ENCODE data around the gene CCDC85A. TPM values are rescaled to one million over a fixed set of nuclear protein-coding genes. Genes with fewer than 3 reads are reported as not detected.

CCDC85A gene
- polyA plus RNA-seq, 1 donor from 2014 or later: 24.7 TPM

GRCh38 chr2:56337342-56337741 lies 153.6 kb downstream of the CCDC85A start:
- no peaks in the 10 kb centered on the region for H3K79me2 ChIP-seq (replicated peaks; ENCODE audit: insufficient read depth, low read length)
- no peak overlapping the region for H2AFZ ChIP-seq (ENCODE audit: low read depth, low read length)
- no peaks in the 10 kb centered on the region for H3K36me3 ChIP-seq (ENCODE audit: insufficient read depth, low read length)
- no peaks in the 10 kb centered on the region for H4K20me1 ChIP-seq (ENCODE audit: insufficient read depth)
- no peaks in the 10 kb centered on the region for H3K27me3 ChIP-seq (ENCODE audit: insufficient read depth, low read depth, low read length)
- H3K9me2 ChIP-seq (ENCODE audit: insufficient read depth, low read length): no peaks in the 10 kb centered on the region
- H3F3A ChIP-seq (ENCODE audit: insufficient read depth, low read length, poor library complexity, severe bottlenecking): no peaks in the 10 kb centered on the region
- no peak overlapping the region for H3K27ac ChIP-seq (ENCODE audit: low read length)
- TF ChIP-seq REST (IDR thresholded peaks at IDR 0.05; ENCODE audit: borderline replicate concordance) (no peak), EP300 (conservative IDR thresholded peaks at IDR 0.05; ENCODE audit: poor library complexity, severe bottlenecking) (no peak), MXI1 (conservative IDR thresholded peaks at IDR 0.05; ENCODE audit: poor library complexity, severe bottlenecking) (no peak), CTCF (IDR thresholded peaks at IDR 0.05; ENCODE audit: poor library complexity, severe bottlenecking) (no peak), RAD21 (conservative IDR thresholded peaks at IDR 0.05) (no peak)
- H3K4me3 ChIP-seq (ENCODE audit: low read length): no peak overlapping the region
- no peak overlapping the region for H3K4me2 ChIP-seq (ENCODE audit: low read length)
- H3K9me3 ChIP-seq (ENCODE audit: low read length): no peaks in the 10 kb centered on the region
- no peak overlapping the region for H3K9ac ChIP-seq (ENCODE audit: low read length)

- Histone ChIP-seq H3K4me3 (ENCODE audit: low read length) (no peak overlapping the region), H3K9me3 (ENCODE audit: low read length) (no peaks in the 10 kb centered on the region), H2AFZ (ENCODE audit: low read depth, low read length) (no peak overlapping the region), H3K9ac (ENCODE audit: low read length) (no peak overlapping the region), H3K9me2 (ENCODE audit: insufficient read depth, low read length) (no peaks in the 10 kb centered on the region), H3F3A (ENCODE audit: insufficient read depth, low read length, poor library complexity, severe bottlenecking) (no peaks in the 10 kb centered on the region), H3K27me3 (ENCODE audit: insufficient read depth, low read depth, low read length) (no peaks in the 10 kb centered on the region), H3K4me2 (ENCODE audit: low read length) (no peak overlapping the region), H4K20me1 (ENCODE audit: insufficient read depth) (no peaks in the 10 kb centered on the region), H3K27ac (ENCODE audit: low read length) (no peak overlapping the region), H3K79me2 (replicated peaks; ENCODE audit: insufficient read depth, low read length) (no peaks in the 10 kb centered on the region), H3K36me3 (ENCODE audit: insufficient read depth, low read length) (no peaks in the 10 kb centered on the region)
- TF ChIP-seq RAD21 (conservative IDR thresholded peaks at IDR 0.05): no peak
- no peak for TF ChIP-seq SMC3 (conservative IDR thresholded peaks at IDR 0.05; ENCODE audit: poor library complexity)
- no peak for TF ChIP-seq MXI1 (conservative IDR thresholded peaks at IDR 0.05; ENCODE audit: poor library complexity, severe bottlenecking)
- TF ChIP-seq TAF1 (IDR thresholded peaks at IDR 0.05; ENCODE audit: low read depth): no peak
- no peak for TF ChIP-seq CTCF (IDR thresholded peaks at IDR 0.05; ENCODE audit: poor library complexity, severe bottlenecking)
- TF ChIP-seq POLR2AphosphoS5 (IDR thresholded peaks at IDR 0.05): no peak
- TF ChIP-seq EP300 (conservative IDR thresholded peaks at IDR 0.05; ENCODE audit: poor library complexity, severe bottlenecking): no peak
- TF ChIP-seq REST (IDR thresholded peaks at IDR 0.05; ENCODE audit: borderline replicate concordance): no peak
- TF ChIP-seq EZH2 (IDR thresholded peaks at IDR 0.05; ENCODE audit: borderline replicate concordance, insufficient read depth, low read length, poor library complexity, severe bottlenecking): no peak
These were observed 154.4 kb downstream of the CCDC85A start for GRCh38 chr2:56338232-56338631.
